Neural cell (in vitro differentiated cells): ENCODE data around the gene SLC6A18.

ENCODE experiments used
- CTCF ChIP-seq: fragments of 450-650 bp; IDR thresholded peaks from 2 replicates; pipeline ENCODE4 v1.5.1; 2014; ENCODE audit warnings: antibody characterized with exemption, mild to moderate bottlenecking, moderate library complexity; ENCODE audit not compliant: poor library complexity, severe bottlenecking
- EP300 ChIP-seq: fragments of 450-650 bp; conservative IDR thresholded peaks from 2 replicates; pipeline ENCODE4 v1.6.1; 2014; ENCODE audit warnings: antibody characterized with exemption, mild to moderate bottlenecking, moderate library complexity; ENCODE audit not compliant: poor library complexity, severe bottlenecking
- POLR2AphosphoS5 ChIP-seq: IDR thresholded peaks from 2 replicates; pipeline ENCODE4 v1.6.1; 2012
- REST ChIP-seq: IDR thresholded peaks from 2 replicates; pipeline ENCODE4 v1.6.1; 2012; ENCODE audit warnings: borderline replicate concordance
- SMC3 ChIP-seq: fragments of 450-650 bp; conservative IDR thresholded peaks from 2 replicates; pipeline ENCODE4 v1.6.1; 2014; ENCODE audit warnings: antibody characterized with exemption, mild to moderate bottlenecking, moderate library complexity; ENCODE audit not compliant: poor library complexity

GRCh38 chr5:1185038-1185627 lies 40.0 kb upstream of the SLC6A18 start:
- TF ChIP-seq SMC3 (no peak), EP300 (no peak), CTCF (no peak), POLR2AphosphoS5 (no peak), REST (no peak)
